Measurements from ENCODE around the gene C18orf54. TPM values are rescaled to one million over a fixed set of nuclear protein-coding genes. Genes with fewer than 3 reads are reported as not detected.

C18orf54 gene
- total and polyA plus RNA-seq, 2 of the 4 experiments (the other 2 are of a cell fraction) = 2.2 to 3.0 TPM

- H2AFZ ChIP-seq (replicated peaks; ENCODE audit: low read length, poor library complexity) = no peak overlapping the region
- no peaks in the 10 kb centered on the region for H3K79me1 ChIP-seq (ENCODE audit: low read depth in 1 of 2, low read length in 2 of 2)
- no peak overlapping the region for H3K18ac ChIP-seq (ENCODE audit: low read depth, low read length)
- no peak overlapping the region for H4K5ac ChIP-seq (ENCODE audit: low read depth, low read length)
- ChIA-PET POLR2A (ENCODE audit: unreplicated experiment) (no interaction called here), CTCF (no interaction called here)
- no peak overlapping the region for H2AK5ac ChIP-seq (ENCODE audit: low read depth, low read length)
- no peak overlapping the region for H3K4me3 ChIP-seq (ENCODE audit: insufficient read depth, low read depth, low read length)
- H3K36me3 ChIP-seq (ENCODE audit: control insufficient read depth, insufficient read depth, low read length) = no peaks in the 10 kb centered on the region
- no peak overlapping the region for H3K14ac ChIP-seq (replicated peaks; ENCODE audit: low read depth, low read length)
- H3K4me2 ChIP-seq (ENCODE audit: low read depth, low read length) = no peak overlapping the region
- no peak overlapping the region for H3K56ac ChIP-seq (ENCODE audit: extremely low read depth, insufficient read depth, low read length)
- no peak overlapping the region for H2AK9ac ChIP-seq (replicated peaks; ENCODE audit: low read depth, low read length, poor library complexity)
- ATAC-seq (ENCODE audit: low read depth) = no peak
- no peak overlapping the region for H3K4ac ChIP-seq (ENCODE audit: low read depth, low read length)
- no peaks in the 10 kb centered on the region for H3K9me1 ChIP-seq (ENCODE audit: insufficient read depth, low read length)
- no peak overlapping the region for H3K23ac ChIP-seq (ENCODE audit: low read depth, low read length)
- intact Hi-C loops (cut with micrococcal nuclease) = no loop called here
- DNase-seq = no peak
- H3K9me3 ChIP-seq (ENCODE audit: control insufficient read depth, insufficient read depth, low read length) = no peaks in the 10 kb centered on the region
- H2BK15ac ChIP-seq (ENCODE audit: low read depth, low read length) = no peak overlapping the region
- H3K9ac ChIP-seq (ENCODE audit: low read depth, low read length) = no peak overlapping the region
- no peaks in the 10 kb centered on the region for H3K27me3 ChIP-seq (ENCODE audit: control insufficient read depth, insufficient read depth, low read length)
- no peak overlapping the region for H2BK20ac ChIP-seq (ENCODE audit: low read depth, low read length)
- in situ Hi-C loops (cut with MboI; ENCODE audit: low sequenced_read_pairs) = no loop called here
- no peaks in the 10 kb centered on the region for H4K20me1 ChIP-seq (ENCODE audit: insufficient read depth, low read length)
- TF ChIP-seq POLR2A (IDR thresholded peaks at IDR 0.05; ENCODE audit: low read depth, low read length) (no peak), FOS (IDR thresholded peaks at IDR 0.05; ENCODE audit: low read depth, low read length) (no peak), BHLHE40 (IDR thresholded peaks at IDR 0.05; ENCODE audit: low read depth, low read length) (no peak), RCOR1 (IDR thresholded peaks at IDR 0.05; ENCODE audit: insufficient replicate concordance, low read length) (no peak), CTCF (conservative IDR thresholded peaks at IDR 0.05; ENCODE audit: low read depth, low read length) (no peak), USF2 (IDR thresholded peaks at IDR 0.05; ENCODE audit: low read depth, low read length) (no peak), MXI1 (IDR thresholded peaks at IDR 0.05; ENCODE audit: borderline replicate concordance, low read depth, low read length) (no peak), ELK1 (IDR thresholded peaks at IDR 0.05; ENCODE audit: borderline replicate concordance, low read depth, low read length) (no peak), CHD1 (IDR thresholded peaks at IDR 0.05; ENCODE audit: low read depth, low read length) (no peak), CEBPB (IDR thresholded peaks at IDR 0.05; ENCODE audit: low read depth, low read length) (no peak), NFE2L2 (IDR thresholded peaks at IDR 0.05; ENCODE audit: low read depth, low read length) (no peak), RAD21 (IDR thresholded peaks at IDR 0.05; ENCODE audit: low read length) (no peak)
- H4K91ac ChIP-seq (ENCODE audit: insufficient read depth, low read depth, low read length) = no peak overlapping the region
- no peaks in the 10 kb centered on the region for H3K4me1 ChIP-seq (ENCODE audit: control insufficient read depth, insufficient read depth, low read length)
- dilution Hi-C loops (cut with HindIII; ENCODE audit: low sequenced_read_pairs, unreplicated experiment) = no loop called here
- no peak overlapping the region for H2BK5ac ChIP-seq (ENCODE audit: low read depth, low read length, poor library complexity, severe bottlenecking)
- no peak overlapping the region for H2BK120ac ChIP-seq (ENCODE audit: low read depth, low read length)
- no peak overlapping the region for H3K27ac ChIP-seq (ENCODE audit: insufficient read depth, low read length)
- H4K8ac ChIP-seq (ENCODE audit: low read depth in 2 of 2, low read length in 2 of 2) = no peak overlapping the region
- no TSS peak for BruUV-seq (replicated peaks)
Observed at GRCh38 chr18:54323561-54323960, 34.1 kb upstream of the C18orf54 start.
